HG02981 (cell line): Measurements from ENCODE around the gene WHRN.

Source experiments
- ATAC-seq: cut with Tn5 transposase; IDR thresholded peaks from one replicate; pipeline ENCODE4 v1.9.1; 2021; ENCODE audit warnings: mild to moderate bottlenecking, moderate library complexity; ENCODE audit not compliant: unreplicated experiment

Gene WHRN

GRCh38 chr9:114425126-114425525 lies 80.1 kb downstream of the WHRN start:
- no peak for ATAC-seq

- ATAC-seq = no peak
Observed at GRCh38 chr9:114424126-114424525, 81.1 kb downstream of the WHRN start.

DNA sequence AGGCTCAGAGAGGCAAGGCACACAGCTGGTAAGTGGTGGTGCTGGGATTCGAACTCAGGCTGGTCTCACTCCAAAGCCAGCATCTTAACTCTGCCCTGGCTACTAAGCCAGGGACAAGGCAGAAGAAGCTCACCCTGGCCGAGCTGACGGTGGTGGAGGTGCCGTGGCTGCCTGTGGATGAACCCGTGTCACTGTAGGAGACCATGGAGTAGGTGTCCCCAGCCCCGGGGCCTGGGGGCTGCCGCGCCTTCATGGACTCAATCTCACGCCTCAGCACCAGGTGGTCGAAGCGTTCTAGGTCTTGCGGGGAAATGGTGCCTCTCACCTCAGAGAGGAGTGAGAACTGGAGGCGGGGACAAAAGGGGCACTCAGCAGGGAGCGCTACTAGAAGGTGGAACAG lies 82.1 kb downstream of the WHRN start:
- no peak for ATAC-seq

- ATAC-seq = no peak
Observed at GRCh38 chr9:114421147-114421546, 84.1 kb downstream of the WHRN start.

DNA sequence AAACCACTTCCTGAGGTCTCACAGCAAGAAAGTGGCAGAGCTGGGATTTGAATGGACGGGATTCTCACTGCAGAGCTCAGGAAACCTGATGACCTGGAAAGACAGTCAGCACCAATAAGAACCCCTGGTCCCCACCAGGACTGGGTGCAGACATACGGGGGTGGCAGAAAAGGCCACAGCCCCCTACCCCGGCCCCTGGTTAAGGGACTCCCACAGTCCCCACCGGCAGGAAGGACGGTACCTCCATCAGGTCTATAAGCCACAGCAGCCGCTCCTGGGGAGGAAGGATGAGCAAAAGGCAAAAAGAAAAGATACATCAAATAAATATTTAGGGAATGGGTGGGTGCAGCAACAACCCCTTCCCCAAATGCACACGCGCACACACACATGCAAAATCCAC lies 85.5 kb downstream of the WHRN start:
- ATAC-seq = no peak

GRCh38 chr9:114418053-114418452 lies 87.2 kb downstream of the WHRN start:
- no peak for ATAC-seq

DNA sequence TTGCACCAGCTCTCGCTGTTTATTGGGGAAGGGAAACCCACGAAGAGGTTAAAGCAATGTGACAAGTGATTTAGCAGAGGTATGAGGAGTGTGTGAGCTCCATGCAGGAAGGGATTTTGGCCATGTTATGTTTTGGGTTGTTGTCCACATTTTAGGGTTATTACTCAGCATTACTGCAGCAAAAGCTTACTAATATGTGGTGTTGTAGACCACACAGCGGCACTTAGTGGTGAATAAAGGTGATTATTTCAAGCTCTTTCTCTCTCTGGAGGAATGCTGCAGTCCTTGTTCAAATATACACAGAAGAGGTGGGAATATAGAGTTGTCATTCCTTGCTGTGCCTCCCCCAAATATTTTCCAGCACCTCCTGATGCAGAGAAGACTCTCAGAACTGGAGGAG lies 87.8 kb downstream of the WHRN start:
- no peak for ATAC-seq

- no peak for ATAC-seq
Observed at GRCh38 chr9:114416906-114417305, 88.4 kb downstream of the WHRN start.

DNA sequence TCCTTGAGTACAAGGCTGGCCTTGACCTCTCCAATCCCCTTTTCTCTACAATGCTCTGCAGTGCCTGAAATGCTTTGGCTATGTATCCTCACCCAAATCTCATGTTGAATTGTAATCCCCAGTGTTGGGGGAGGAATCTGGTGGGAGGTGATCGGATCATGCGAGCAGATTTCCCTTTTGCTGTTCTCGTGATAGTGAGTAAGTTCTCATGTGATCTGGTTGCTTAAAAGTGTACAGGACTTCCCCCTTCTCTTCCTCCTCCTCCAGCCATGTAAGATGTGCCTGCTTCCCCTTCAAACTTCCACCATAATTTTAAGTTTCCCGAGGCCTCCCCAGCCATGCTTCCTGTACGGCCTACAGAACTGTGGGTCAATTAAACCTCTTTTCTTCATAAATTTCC lies 89.0 kb downstream of the WHRN start:
- ATAC-seq = no peak

DNA sequence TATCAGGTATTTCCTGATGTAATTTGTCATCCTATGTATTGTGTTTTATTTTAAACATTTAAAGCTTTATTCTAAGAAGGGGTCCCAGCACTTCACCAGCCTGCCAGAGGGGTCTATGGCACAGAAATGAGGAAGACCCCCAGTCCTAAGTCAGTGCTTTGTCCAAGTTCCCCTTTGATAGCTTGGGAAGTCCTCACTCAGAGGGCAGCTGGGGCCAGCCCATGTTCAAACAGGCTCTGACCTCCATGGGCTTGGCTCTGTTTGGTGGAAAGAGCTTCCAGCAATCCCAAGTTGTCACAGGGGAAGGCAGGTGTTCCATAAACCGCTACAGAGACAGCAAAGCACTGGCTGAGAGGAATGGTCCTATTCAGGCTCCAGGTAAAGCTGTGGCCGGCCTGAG lies 90.9 kb downstream of the WHRN start:
- no peak for ATAC-seq

DNA sequence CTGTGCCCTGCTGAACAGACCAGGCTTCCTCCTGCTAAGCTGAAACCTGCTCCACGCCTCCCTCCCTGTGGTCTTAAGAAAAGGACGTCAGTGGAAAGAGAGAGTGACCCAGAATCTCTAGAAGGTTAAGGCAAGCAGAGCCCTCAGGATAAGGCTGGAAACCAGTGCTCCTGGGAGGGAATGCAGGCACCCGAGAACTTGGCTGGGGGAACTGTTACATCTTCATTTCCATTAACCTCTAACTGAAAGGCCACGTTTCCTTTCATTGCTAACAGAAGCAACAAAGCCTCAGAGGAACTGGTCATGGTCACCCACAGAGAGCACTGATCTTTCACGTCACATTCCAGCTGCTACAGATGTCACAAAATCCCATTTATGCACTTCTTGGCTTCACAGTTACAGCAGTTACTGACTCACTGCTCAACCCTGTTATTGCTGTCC lies 91.4 kb downstream of the WHRN start:
- no peak for ATAC-seq

- ATAC-seq = no peak
Observed at GRCh38 chr9:114412048-114412683, 93.1 kb downstream of the WHRN start.

DNA sequence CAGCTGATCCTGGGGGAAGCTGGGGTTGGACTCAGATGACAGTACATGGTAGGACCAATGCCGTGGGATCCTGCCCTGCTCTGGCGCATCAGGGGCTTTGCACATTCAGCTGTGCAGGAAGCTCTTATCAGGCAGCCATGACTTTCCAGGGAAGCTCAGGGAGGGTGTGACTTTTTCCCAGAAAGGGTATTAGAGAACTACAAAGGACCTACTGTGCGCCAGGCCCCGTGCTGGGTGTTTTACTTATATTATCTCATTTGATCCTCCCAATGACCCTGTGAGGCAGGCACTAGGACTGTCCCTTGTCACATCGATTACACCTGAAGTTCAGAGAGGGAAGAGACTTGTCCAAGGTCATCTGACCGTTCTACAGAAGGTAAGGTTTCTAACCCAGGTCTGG lies 93.8 kb downstream of the WHRN start:
- no peak for ATAC-seq

DNA sequence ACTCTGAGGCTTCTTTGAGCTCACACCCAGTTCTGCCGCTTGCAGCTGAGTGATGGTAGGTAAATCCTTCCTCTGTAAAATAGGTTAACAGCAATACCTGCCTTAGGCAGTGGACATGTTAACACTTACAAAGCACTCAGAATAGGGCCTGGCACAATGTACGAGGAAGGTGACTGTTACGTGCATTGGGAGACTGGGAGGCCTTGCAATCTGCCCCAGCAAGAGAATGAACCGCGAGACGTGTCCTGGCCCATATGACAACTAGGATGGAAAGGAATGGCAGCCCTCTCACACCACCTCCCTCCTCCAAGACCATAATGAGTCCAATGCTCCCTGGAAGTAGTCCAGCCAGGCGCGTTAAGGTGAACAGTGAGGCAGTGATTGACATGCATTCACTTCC lies 94.4 kb downstream of the WHRN start:
- ATAC-seq = no peak

DNA sequence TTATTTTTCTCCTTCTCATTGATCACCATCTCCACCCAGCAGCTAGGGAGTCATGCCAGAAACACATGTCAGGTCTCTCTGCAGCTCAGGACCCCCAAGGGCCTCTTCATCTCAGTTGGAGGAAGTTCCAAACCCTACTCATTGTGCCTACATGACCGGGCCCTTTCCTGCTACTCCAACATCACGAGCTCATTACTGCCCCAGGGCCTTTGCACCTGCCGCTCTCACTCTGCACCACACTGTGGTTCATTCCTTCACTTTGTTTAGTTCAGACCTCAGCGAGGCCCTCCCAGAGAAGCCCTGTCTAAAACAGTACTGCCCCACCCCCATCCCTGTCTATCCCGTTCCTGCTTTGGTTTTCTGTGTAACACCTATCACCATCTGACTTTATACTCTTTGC lies 95.4 kb downstream of the WHRN start:
- no peak for ATAC-seq

DNA sequence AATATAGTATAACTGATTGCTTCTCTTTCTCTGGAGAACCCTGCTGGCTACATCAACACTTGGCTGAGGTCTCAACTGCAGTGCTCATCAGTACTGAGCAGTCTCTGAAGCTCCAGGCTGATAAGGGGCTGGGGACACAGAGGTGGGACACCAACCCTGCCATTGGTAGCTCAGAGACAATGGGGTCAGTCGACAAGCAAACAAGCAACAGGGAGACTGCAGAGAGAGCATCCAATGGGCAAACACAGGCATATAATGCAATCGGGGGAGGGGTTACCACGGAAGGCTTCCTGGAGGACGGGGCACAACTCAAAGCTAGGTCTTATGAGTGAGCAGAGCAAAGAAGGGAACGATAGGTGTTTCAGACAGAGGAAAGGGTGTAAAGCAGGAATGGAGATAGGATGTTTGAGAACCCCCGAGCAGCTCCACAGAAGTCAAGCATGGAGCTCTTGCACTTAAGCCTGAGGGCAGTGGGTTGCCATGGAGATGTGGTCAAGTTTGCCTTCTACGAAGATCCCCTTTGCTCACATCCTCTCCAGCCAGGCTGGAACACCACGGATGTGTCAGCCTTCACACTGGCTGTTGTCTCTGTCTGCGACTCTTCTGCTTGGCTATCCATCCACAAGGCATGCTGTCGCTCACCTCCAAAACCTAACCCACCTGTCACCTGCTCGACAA lies 96.0 kb downstream of the WHRN start:
- ATAC-seq = peak; percentile 34

GRCh38 chr9:114408645-114409044 lies 96.6 kb downstream of the WHRN start:
- no peak for ATAC-seq

DNA sequence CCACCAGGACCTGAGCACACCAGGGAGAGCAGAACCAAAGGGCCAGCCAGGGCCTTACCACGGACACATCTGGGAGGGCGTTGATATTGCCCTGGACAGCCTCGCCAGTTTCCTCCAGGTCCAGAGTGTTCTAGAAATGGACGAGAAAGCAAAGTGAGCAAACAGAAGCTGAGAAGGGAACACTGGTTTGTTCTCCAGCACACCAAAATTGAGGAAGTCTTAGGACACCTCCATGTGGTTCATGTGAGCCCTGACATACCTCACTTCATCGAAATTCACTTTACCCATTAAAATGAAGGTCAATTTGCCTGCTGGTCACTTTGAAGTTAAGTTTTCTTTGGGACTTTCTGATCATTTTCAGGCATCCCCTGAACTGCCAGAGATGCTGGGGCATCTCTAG lies 97.4 kb downstream of the WHRN start:
- ATAC-seq = no peak

- no peak for ATAC-seq
Observed at GRCh38 chr9:114406441-114406840, 98.8 kb downstream of the WHRN start.

DNA sequence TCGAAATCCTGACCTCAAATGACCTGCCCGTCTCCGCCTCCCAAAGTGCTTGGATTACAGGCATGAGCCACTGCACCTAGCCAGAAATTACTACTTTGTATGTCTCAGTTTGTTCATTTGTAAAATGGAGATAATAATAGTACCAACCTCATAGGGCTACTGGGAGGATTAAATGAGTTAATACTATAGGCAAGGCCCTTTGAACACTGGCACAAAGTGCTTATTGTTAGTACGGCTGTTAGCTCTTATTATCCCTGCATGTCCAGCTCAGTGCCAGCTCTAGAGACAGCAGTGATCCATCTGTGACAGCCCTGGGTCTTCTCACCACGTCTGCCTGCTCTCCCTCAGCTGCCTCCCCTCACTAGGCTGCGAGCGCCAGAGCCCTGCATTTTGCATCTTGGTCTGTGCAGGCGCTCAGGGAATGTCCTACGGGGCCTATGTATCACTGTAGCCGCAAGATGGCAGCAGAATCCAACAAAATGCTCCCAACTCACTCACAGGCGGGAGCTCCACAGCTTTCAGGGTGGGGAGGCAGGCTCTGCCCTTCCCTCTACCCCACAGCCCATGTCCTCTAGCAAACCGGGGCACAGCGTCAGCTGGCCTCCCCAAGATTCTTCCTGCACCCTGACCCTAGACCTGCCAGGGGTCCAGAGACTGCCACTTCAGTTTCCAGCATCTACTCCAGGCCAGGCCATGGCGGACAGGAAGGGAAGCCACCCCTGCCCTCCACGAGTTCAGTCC lies 99.8 kb downstream of the WHRN start:
- ATAC-seq = peak; percentile 89

GRCh38 chr9:114404531-114404930 lies 100.7 kb downstream of the WHRN start:
- ATAC-seq = no peak

- no peak for ATAC-seq
Observed at GRCh38 chr9:114403153-114403756, 102.0 kb downstream of the WHRN start.
